Activated CD4-positive, alpha-beta T cell treated with anti-CD3 and anti-CD28 coated beads, Interleukin-2, amount 10 ng/mL, durations not matched to agents 24 days and 14 days (primary cell): ENCODE results near the gene GPR107. TPM values are rescaled to one million over a fixed set of nuclear protein-coding genes. Genes with fewer than 3 reads are reported as not detected.
A peak's percentile ranks its signal among the peaks of the same experiment; 100 is the strongest.
"Not testable (repeated sequence)": the region's sequence is repeated elsewhere in the genome, so short reads cannot be mapped to it uniquely, and the experiment has no call there.

ENCODE experiments used
- DNase-seq: peaks from one replicate; pipeline ENCODE4 v3.0.0; 2022
- H3K27ac Mint-ChIP-seq: one replicate; pipeline ENCODE4 v1.8.0; 2022; ENCODE audit warnings: mild to moderate bottlenecking, mixed read lengths
- H3K27me3 Mint-ChIP-seq: one replicate; pipeline ENCODE4 v1.8.0; 2022; ENCODE audit warnings: mixed read lengths
- H3K36me3 Mint-ChIP-seq: one replicate; pipeline ENCODE4 v1.8.0; 2022; ENCODE audit warnings: low read depth, mild to moderate bottlenecking, mixed read lengths
- H3K4me1 Mint-ChIP-seq: one replicate; pipeline ENCODE4 v1.8.0; 2021; ENCODE audit warnings: mixed read lengths
- H3K4me3 Mint-ChIP-seq: one replicate; pipeline ENCODE4 v1.8.0; 2022; ENCODE audit warnings: mild to moderate bottlenecking, moderate library complexity, mixed read lengths
- H3K9me3 Mint-ChIP-seq: one replicate; pipeline ENCODE4 v1.8.0; 2021; ENCODE audit warnings: mixed read lengths
- intact Hi-C: fragments of 100-400 bp; cut with micrococcal nuclease; formaldehyde crosslinking; loops from one replicate; pipeline ENCODE4 v1.15.1; 2023
- total RNA-seq: library from RNA; stranded (reverse); gene quantifications from 2 replicates; pipeline ENCODE4 v1.2.3, GENCODE V29; 2022

Gene GPR107
- 19.2 and 23.6 TPM in 2 replicates for total RNA-seq

DNA sequence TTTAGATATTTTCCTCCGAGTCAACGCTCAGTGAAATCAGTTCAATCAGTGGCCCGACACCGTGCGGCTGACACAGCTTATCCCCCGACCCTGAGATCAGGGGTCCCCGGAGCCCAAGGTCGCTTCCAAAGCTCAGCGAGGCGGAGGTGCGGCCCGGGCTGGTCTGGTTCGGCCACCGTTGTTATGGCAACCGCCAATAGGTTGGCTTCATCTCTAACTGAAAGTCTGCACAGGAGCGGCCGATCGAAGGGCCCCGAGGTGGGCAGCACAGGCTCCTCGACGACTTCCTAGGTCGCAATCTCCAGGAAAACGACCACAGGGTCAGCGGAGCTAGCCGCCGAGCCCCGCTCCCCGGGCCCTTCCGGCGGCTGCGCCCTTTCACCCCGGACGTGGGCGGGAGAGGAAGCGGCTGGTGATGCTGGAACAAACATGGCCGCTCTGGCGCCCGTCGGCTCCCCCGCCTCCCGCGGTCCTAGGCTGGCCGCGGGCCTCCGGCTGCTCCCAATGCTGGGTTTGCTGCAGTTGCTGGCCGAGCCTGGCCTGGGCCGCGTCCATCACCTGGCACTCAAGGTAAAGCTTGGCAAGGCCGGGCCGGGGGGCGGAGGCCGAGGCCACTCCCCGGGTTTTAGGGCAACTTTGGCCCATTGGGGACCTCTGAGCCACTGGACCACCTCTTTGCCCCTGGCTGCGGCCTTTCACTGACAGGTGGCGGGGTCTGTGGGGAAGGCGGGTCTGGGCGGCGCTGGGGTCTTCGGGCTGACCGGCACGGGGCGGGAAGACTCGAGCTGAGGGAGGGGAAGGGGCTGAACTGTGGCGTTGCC lies at the start of gene GPR107:
Gene GPR107 (plus strand): TSS at position 403 of the 821 bp plus-strand sequence. CDS start 27 bp downstream, at position 430.
- Mint-ChIP-seq H3K4me1 (peaks cover 27% of the 10 kb centered on the region), H3K27me3 (no peaks in the 10 kb centered on the region), H3K4me3 (peak within 1 kb of the TSS; percentile 95), H3K36me3 (peaks cover 6% of the 10 kb centered on the region), H3K9me3 (no peaks in the 10 kb centered on the region), H3K27ac (peak within 1 kb of the TSS; percentile 93)
- intact Hi-C loops, result loop anchor here (1.0 kb wide), 1 partner anchor 10 kb away; the partner anchor contains the start of gene FNBP1
- peak; percentile 94 for DNase-seq

DNA sequence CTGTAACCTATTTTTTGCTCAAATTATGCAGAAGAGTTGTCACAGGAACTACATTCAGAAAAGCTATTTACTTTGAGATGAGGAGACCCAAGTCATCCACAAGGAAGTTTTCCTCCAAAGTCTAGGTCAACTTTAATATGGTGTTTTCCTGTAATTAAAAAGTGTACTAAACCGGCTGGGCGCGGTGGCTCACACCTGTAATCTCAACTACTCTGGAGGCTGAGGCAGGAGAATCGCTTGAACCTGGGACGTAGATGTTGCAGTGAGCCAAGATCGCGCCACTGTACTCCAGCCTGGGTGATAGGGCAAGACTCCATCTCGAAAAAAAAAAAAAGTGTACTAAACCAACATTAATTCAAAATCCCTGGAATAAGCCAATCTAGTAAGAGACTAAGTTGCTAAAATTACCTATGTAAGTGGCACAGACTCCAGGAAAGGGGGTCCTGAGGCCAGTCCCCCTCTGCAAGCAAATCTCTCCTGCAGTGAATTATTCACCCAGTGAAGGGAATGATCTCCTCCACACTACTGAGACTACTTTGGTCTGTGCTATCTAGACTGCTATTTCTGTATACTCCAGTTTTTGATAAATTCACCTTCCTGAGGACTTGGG lies 49.7 kb upstream of the GPR107 start:
- no peak for DNase-seq
- no peaks in the 10 kb centered on the region for H3K27me3 Mint-ChIP-seq
- H3K4me3 Mint-ChIP-seq, result no peak overlapping the region
- peaks cover 53% of the 10 kb centered on the region for H3K4me1 Mint-ChIP-seq
- peaks cover 42% of the 10 kb centered on the region for H3K36me3 Mint-ChIP-seq
- peak overlapping the region; percentile 48 for H3K27ac Mint-ChIP-seq
- intact Hi-C loops, result no loop called here
- no peaks in the 10 kb centered on the region for H3K9me3 Mint-ChIP-seq

DNA sequence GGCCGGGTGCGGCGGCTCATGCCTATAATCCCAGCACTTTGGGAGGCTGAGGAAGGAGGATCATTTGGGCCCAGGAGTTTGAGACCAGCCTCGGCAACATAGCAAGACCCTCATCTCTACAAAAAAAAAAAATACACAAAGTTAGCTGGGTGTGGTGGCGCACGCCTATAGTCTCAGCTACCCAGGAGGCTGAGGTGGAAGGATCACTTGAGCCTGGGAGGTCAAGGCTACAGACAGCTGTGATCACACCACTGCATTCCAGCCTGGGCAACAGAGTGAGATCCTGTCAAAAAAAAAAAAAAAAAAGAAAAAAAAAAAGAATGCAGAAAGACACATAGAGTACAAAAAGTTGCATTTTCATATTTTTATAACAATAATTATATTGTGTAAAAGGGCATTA lies 46.8 kb upstream of the GPR107 start:
- not testable (repeated sequence) for H3K9me3 Mint-ChIP-seq, DNase-seq, H3K27me3 Mint-ChIP-seq
- Mint-ChIP-seq H3K27ac (peak overlapping the region; percentile 93), H3K36me3 (peaks cover 53% of the 10 kb centered on the region), H3K4me3 (peak overlapping the region; percentile 60), H3K4me1 (peaks cover 60% of the 10 kb centered on the region)
- intact Hi-C loops, result loop anchor here (1.0 kb wide), 1 partner anchor 8 kb away; no protein-coding TSS in a partner anchor

DNA sequence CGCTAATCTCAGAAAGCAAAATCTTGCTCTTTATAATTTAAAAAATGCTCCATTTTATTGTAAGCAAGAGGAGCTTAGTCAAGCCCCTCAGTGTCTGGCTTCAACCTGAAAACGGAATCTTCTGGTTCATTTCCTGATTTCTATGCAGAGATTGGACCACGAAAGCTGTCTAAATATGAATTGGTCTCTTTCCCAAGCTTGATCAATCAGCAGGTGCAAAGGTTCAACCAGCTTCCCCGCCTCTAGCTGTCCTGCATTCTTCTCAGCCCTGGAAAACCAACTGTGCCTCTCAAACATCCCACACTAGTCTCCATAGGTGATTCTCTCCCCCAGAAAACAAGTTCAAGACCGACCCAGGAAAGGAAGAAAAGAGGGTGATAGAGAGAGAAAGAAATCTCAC lies 45.2 kb upstream of the GPR107 start:
- H3K9me3 Mint-ChIP-seq, result peaks cover 5% of the 10 kb centered on the region
- H3K4me3 Mint-ChIP-seq, result peak overlapping the region; percentile 40
- H3K4me1 Mint-ChIP-seq, result peaks cover 56% of the 10 kb centered on the region
- intact Hi-C loops, result loop anchor here (1.0 kb wide), 1 partner anchor 8 kb away; no protein-coding TSS in a partner anchor
- DNase-seq, result no peak
- peak overlapping the region; percentile 93 for H3K27ac Mint-ChIP-seq
- H3K27me3 Mint-ChIP-seq, result no peaks in the 10 kb centered on the region
- H3K36me3 Mint-ChIP-seq, result peaks cover 54% of the 10 kb centered on the region

DNA sequence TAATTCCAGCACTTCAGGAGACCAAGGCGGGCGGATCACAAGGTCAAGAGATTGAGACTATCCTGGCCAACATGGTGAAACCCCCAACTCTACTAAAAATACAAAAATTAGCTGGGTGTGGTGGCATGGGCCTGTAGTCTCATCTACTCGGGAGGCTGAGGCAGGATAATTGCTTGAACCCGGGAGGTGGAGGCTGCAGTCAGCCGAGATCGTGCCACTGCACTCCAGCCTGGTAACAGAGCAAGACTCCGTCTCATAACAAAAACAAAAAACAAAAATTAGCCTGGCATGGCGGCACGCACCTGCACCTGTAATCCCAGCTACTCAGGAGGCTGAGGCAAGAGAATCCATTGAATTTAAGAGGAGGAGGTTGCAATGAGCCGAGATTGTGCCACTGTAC lies 44.2 kb upstream of the GPR107 start:
- intact Hi-C loops, DNase-seq, H3K27me3 Mint-ChIP-seq, H3K4me3 Mint-ChIP-seq, H3K9me3 Mint-ChIP-seq: not testable (repeated sequence)
- Mint-ChIP-seq H3K36me3 (peaks cover 52% of the 10 kb centered on the region), H3K27ac (peak overlapping the region; percentile 93), H3K4me1 (peaks cover 58% of the 10 kb centered on the region)

DNA sequence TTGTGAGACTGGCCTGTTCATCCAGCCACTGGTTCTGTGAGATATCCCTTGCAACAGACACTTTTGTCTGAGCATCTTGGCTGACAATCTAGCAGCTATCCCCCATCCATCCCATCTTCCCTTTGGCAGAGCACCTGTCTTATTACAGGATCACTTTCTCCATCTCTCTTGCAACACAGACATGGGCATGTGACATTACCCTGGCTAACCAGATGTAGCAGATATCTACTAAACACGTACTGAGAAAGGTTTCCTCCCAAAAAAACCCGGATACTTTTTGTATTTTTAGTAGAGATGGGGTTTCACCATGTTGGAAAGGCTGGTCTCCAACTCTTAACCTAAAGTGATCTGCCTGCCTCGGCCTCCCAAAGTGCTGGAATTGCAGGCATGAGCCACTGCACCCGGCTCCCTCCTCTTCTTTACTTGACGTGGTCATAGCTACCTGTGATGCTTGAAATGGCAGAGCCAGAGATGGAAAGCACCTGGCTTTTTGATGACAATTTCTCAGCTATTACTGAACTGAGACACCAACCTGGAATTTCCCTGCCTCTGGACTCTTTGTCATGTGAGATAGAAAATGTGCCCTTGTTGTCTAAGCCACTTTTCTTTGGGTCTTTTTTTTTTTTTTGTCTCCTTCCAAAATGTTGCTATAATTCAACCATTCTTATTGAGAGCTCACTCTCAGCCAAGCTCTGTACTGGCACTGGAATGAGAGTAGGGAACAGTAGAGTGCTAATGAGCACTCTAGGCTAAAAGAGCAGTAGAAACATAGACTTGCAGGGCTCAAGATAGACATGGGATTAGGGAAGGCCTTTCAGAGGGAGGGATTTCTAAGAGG lies 43.3 kb upstream of the GPR107 start:
- Mint-ChIP-seq H3K27ac (peak overlapping the region; percentile 93), H3K4me3 (peak overlapping the region; percentile 66), H3K36me3 (peaks cover 57% of the 10 kb centered on the region), H3K9me3 (peaks cover 5% of the 10 kb centered on the region), H3K27me3 (no peaks in the 10 kb centered on the region), H3K4me1 (peaks cover 59% of the 10 kb centered on the region)
- DNase-seq, result peak; percentile 79
- intact Hi-C loops, result loop anchor here (1.0 to 2.0 kb wide), 2 partner anchors 16 to 18 kb away; no protein-coding TSS in a partner anchor

DNA sequence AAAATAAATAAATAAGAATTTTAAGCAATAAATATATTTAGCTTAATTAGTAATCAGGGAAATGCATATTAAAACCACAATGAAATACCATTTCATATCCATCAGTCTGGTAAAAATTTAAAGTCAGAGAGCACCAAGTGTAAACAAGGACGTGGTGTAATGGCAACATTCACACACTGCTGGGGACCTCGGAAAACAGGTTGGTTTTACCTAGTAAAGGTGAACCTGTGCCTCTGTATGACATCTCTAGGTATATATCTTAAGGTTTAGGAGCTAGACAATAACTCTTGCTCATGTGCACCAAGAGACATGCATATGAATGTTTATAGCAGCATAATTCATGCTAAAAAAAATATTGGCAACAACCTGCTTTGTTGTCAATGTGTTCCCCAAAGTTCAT lies 40.4 kb upstream of the GPR107 start:
- peaks cover 66% of the 10 kb centered on the region for H3K36me3 Mint-ChIP-seq
- DNase-seq, result no peak
- peaks cover 13% of the 10 kb centered on the region for H3K9me3 Mint-ChIP-seq
- H3K4me1 Mint-ChIP-seq, result peaks cover 53% of the 10 kb centered on the region
- H3K27ac Mint-ChIP-seq, result peak overlapping the region; percentile 37
- no peaks in the 10 kb centered on the region for H3K27me3 Mint-ChIP-seq
- H3K4me3 Mint-ChIP-seq, result no peak overlapping the region
- intact Hi-C loops, result no loop called here

DNA sequence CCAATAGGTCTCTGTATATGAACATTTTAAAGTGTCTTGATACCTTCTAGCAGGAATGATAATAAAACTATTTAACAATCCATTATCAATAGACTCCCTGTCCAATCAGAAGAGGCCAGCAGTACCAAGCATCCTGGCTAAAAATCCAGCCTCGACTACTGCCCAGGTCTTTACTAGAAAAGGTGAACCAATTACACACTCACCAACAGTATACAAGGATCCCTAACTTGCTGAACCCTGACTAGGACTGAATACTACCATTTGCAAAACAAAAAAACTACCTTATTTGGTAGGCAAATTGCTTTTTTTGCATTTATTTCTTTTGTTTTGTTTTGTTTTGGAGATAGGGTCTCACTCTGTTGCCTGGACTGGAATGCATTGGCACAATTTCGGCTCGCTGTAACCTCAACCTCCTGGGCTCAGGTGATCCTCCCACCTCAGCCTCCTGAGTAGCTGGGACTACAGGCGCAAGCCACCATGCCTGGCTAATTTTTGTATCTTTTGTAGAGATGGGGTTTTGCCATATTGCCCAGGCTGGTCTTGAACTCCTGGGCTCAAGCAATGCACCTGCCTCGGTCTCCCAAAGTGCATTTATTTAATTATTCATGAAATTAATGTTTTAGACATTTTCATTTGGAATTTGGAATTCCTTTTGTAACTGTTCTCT lies 38.2 kb upstream of the GPR107 start:
- intact Hi-C loops, result loop anchor here (1.0 kb wide), 4 partner anchors 7 to 21 kb away; no protein-coding TSS in a partner anchor
- peak overlapping the region; percentile 45 for H3K27ac Mint-ChIP-seq
- H3K4me3 Mint-ChIP-seq, result no peak overlapping the region
- H3K36me3 Mint-ChIP-seq, result peaks cover 65% of the 10 kb centered on the region
- H3K27me3 Mint-ChIP-seq, result no peaks in the 10 kb centered on the region
- peaks cover 13% of the 10 kb centered on the region for H3K9me3 Mint-ChIP-seq
- DNase-seq, result no peak
- H3K4me1 Mint-ChIP-seq, result peaks cover 44% of the 10 kb centered on the region

DNA sequence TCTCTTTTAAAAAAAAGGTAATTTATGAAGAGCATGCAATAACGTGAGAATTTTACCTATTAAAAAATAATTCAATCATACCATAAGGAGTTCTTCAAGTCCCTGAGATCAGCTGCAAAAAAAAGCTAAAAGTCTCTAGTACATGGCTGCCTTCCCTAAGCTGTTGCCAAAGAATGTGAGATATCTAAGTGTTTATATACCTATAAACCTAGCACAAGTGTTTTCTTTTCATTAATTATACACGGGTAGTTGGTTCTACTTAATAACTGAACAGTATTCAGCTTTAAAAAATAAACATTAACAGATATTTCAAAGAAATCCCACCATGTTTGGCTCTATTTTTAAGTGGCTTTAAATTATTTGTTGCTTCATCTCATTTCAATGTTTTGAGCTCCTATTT lies 36.6 kb upstream of the GPR107 start:
- Mint-ChIP-seq H3K4me3 (peak overlapping the region; percentile 57), H3K9me3 (peaks cover 10% of the 10 kb centered on the region), H3K36me3 (peaks cover 63% of the 10 kb centered on the region), H3K27ac (peak overlapping the region; percentile 98), H3K4me1 (peaks cover 43% of the 10 kb centered on the region), H3K27me3 (no peaks in the 10 kb centered on the region)
- DNase-seq, result no peak
- intact Hi-C loops, result no loop called here

DNA sequence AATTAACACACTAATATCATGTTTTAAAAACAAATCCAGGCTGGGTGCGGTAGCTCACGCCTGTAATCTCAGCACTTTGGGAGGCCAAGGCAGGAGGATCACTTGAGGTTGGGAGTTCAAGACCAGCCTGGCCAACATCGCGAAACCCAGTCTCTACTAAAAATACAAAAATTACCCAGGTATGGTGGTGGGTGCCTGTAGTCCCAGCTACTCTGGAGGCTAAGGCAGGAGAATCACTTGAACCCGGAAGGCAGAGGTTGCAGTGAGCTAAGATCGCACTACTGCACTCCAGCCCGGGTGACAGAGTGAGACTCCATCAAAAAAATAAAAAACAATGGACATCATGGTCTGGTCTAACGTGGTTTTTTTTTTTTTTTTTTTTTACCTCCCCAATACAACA lies 36.2 kb upstream of the GPR107 start:
- H3K9me3 Mint-ChIP-seq, intact Hi-C loops, H3K4me3 Mint-ChIP-seq, DNase-seq, H3K27me3 Mint-ChIP-seq: not testable (repeated sequence)
- Mint-ChIP-seq H3K4me1 (peaks cover 43% of the 10 kb centered on the region), H3K27ac (peak overlapping the region; percentile 98), H3K36me3 (peaks cover 63% of the 10 kb centered on the region)

DNA sequence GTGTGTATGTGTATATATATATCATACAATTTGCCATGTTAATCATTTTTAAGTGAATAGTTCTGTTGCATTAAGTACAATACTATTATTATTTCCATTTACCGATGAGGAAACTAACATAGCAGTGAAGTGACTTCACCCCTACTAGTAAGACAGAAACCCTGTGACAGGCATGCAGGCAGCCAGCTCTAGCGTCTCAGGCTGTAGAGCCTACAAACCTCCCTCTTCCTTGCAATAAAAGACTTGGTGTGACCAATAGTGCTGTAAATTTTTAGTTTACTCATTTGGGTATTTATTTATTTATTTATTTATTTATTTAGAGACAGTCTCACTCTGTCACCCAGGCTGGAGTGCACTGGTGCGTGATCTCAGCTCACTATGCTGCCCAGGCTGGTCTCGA lies 35.4 kb upstream of the GPR107 start:
- intact Hi-C loops, result no loop called here
- no peak overlapping the region for H3K4me3 Mint-ChIP-seq
- H3K9me3 Mint-ChIP-seq, result peaks cover 8% of the 10 kb centered on the region
- H3K4me1 Mint-ChIP-seq, result peaks cover 48% of the 10 kb centered on the region
- DNase-seq, result no peak
- peaks cover 63% of the 10 kb centered on the region for H3K36me3 Mint-ChIP-seq
- peak overlapping the region; percentile 98 for H3K27ac Mint-ChIP-seq
- H3K27me3 Mint-ChIP-seq, result no peaks in the 10 kb centered on the region

DNA sequence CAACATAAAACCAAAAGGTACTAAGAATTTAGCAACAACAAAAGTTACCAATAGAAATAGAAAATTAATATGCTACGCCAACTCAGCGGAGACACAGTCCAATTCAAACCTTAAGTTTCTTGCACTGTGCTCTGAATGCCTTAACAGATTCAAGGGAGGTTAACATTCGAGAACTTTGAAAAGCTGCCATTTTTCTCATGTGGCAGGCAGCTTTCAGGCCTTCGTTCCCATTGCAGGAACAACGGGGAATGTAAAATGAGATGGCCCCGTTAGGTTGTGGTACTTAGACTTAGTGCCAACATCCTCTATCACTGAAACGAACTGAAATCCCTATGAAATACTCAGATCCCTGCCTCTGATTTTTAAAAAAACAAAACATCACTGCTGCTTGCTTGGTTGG lies 33.1 kb upstream of the GPR107 start:
- Mint-ChIP-seq H3K36me3 (peaks cover 65% of the 10 kb centered on the region), H3K27ac (peak overlapping the region; percentile 97)

DNA sequence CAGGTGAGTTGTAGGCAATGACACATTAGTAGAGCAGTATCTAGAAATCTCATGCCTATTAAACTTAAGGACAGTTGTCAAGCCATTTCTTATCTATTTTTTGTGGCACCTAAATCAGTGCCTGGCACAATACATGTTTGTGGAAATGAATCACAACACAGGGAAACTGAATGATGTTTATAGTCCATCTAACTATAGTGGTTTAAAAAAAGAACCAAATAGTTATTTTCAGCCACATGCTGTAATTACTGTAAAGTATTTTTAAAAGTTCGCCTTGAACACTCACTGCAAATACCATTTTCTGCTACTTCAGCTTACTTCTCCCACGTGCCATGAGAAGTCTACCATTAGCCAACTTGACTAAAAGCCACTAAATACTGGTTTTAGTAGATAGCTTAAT lies 32.6 kb upstream of the GPR107 start:
- H3K4me3 Mint-ChIP-seq, result peak overlapping the region; percentile 7
- H3K4me1 Mint-ChIP-seq, result peaks cover 63% of the 10 kb centered on the region
- H3K36me3 Mint-ChIP-seq, result peaks cover 69% of the 10 kb centered on the region
- H3K27ac Mint-ChIP-seq, result peak overlapping the region; percentile 97
- no peaks in the 10 kb centered on the region for H3K27me3 Mint-ChIP-seq
- intact Hi-C loops, result no loop called here
- DNase-seq, result no peak
- peaks cover 8% of the 10 kb centered on the region for H3K9me3 Mint-ChIP-seq

More for the DNA sequence above, 33.1 kb upstream of the GPR107 start:
- no peaks in the 10 kb centered on the region for H3K27me3 Mint-ChIP-seq
- peak overlapping the region; percentile 7 for H3K4me3 Mint-ChIP-seq
- no peak for DNase-seq
- peaks cover 8% of the 10 kb centered on the region for H3K9me3 Mint-ChIP-seq
- peaks cover 60% of the 10 kb centered on the region for H3K4me1 Mint-ChIP-seq
- intact Hi-C loops, result loop anchor here (1.0 kb wide), 1 partner anchor 9 kb away; no protein-coding TSS in a partner anchor
